ENCODE data around the gene VIL1. TPM values are rescaled to one million over a fixed set of nuclear protein-coding genes. Genes with fewer than 3 reads are reported as not detected.

VIL1 gene
- total RNA-seq, 1 experiment from 2014 or later, result 4.2 TPM

DNA sequence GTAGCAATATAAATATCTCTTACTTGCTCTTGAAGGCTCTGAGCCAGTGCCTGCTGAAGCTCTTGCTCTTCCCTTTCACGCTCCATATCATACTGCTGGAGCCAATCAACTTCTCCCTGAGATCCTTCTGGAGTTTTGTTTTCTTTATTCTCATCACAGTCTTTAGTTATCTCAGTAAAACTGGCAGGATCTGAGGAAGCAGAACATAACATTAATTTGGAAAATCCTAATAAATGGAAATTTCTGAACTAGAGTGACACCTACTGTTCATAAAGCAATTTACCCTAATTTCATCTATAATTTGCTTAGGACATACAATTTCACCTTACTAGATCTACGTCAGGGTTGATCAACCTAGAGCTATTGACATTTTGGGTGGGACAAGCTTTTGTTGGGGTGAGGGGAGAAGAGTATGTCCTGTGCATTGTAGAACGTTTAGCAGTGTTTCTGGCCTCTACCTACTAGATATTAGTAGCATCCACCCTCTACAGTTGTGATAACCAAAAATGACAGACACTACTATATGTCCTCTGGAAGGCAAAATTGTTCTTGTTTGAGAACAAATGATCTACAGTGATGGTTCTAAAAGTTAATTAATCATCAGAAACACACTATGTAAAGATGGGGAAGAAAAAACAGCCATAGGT lies 47.2 kb downstream of the VIL1 start:
- Histone ChIP-seq H4K91ac (ENCODE audit: insufficient read length, low read depth, low read length) (no peak overlapping the region), H3K18ac (ENCODE audit: insufficient read length, low read depth, low read length) (no peak overlapping the region), H3K4ac (ENCODE audit: low read depth, low read length) (no peak overlapping the region), H3K27ac (ENCODE audit: insufficient read length, low read depth, low read length) (no peak overlapping the region), H2BK15ac (ENCODE audit: low read depth, low read length) (no peak overlapping the region), H3T11ph (ENCODE audit: low read length) (no peak overlapping the region), H4K20me1 (ENCODE audit: control insufficient read depth, insufficient read depth, insufficient read length) (no peaks in the 10 kb centered on the region), H2BK20ac (ENCODE audit: low read depth, low read length, poor library complexity, severe bottlenecking) (no peak overlapping the region), H4K5ac (ENCODE audit: insufficient read length, low read depth, low read length) (no peak overlapping the region), H3K14ac (ENCODE audit: insufficient read depth, low read length) (no peak overlapping the region), H3K27me3 (ENCODE audit: insufficient read depth, low read length) (no peaks in the 10 kb centered on the region), H4K8ac (replicated peaks; ENCODE audit: insufficient read length, low read depth, low read length) (no peak overlapping the region), H3K56ac (ENCODE audit: insufficient read length, low read depth, low read length) (no peak overlapping the region), H3K23ac (ENCODE audit: insufficient read length, low read depth, low read length) (no peak overlapping the region), H3K4me2 (ENCODE audit: insufficient read depth, insufficient read length, low read length) (no peak overlapping the region), H3K23me2 (ENCODE audit: insufficient read length, low read depth, low read length, poor library complexity, severe bottlenecking) (no peaks in the 10 kb centered on the region), H2BK12ac (ENCODE audit: insufficient read length, low read depth, low read length) (no peak overlapping the region), H3K9me3 (ENCODE audit: control insufficient read depth, low read depth, low read length) (no peaks in the 10 kb centered on the region), H3K9ac (ENCODE audit: extremely low read depth, insufficient read length, low read length) (no peak overlapping the region), H3K4me1 (ENCODE audit: insufficient read depth, low read length) (no peaks in the 10 kb centered on the region), H2AK5ac (ENCODE audit: insufficient read length, low read length) (no peak overlapping the region), H3K79me2 (ENCODE audit: insufficient read depth, low read length) (no peaks in the 10 kb centered on the region), H3K79me1 (ENCODE audit: insufficient read depth, low read depth, low read length, poor library complexity, severe bottlenecking) (no peaks in the 10 kb centered on the region), H2AFZ (ENCODE audit: low read length) (no peak overlapping the region), H2BK5ac (ENCODE audit: insufficient read length, low read length) (no peak overlapping the region), H2BK120ac (ENCODE audit: low read depth, low read length, poor library complexity, severe bottlenecking) (no peak overlapping the region)
- H3K4me1 Mint-ChIP-seq, result no peaks in the 10 kb centered on the region
- no peak overlapping the region for H3K4me3 Mint-ChIP-seq
- no CpG with 5 or more reads among the region's 3 CpGs for WGBS (ENCODE audit: extremely low coverage, insufficient read length, low lambda C conversion rate)
- peaks cover 26 to 55% (median 50%) of the 10 kb centered on the region in 3 experiments for H3K36me3 Mint-ChIP-seq (ENCODE audit: insufficient read depth in 1 of 3, low read depth in 3 of 3)
- H3K9me3 Mint-ChIP-seq, result peaks cover 0 to 3% of the 10 kb centered on the region in 2 experiments; a peak in 1 of 5 replicates
- no peak overlapping the region for H3K27ac Mint-ChIP-seq
- no peaks in the 10 kb centered on the region for H3K27me3 Mint-ChIP-seq (ENCODE audit: low read depth)
- no peak for DNase-seq
- TF ChIP-seq, protein P1, sequence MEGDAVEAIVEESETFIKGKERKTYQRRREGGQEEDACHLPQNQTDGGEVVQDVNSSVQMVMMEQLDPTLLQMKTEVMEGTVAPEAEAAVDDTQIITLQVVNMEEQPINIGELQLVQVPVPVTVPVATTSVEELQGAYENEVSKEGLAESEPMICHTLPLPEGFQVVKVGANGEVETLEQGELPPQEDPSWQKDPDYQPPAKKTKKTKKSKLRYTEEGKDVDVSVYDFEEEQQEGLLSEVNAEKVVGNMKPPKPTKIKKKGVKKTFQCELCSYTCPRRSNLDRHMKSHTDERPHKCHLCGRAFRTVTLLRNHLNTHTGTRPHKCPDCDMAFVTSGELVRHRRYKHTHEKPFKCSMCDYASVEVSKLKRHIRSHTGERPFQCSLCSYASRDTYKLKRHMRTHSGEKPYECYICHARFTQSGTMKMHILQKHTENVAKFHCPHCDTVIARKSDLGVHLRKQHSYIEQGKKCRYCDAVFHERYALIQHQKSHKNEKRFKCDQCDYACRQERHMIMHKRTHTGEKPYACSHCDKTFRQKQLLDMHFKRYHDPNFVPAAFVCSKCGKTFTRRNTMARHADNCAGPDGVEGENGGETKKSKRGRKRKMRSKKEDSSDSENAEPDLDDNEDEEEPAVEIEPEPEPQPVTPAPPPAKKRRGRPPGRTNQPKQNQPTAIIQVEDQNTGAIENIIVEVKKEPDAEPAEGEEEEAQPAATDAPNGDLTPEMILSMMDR (conservative IDR thresholded peaks at IDR 0.05), result peak; percentile 58

Data from H9 (cell line).